Activated T-cell treated with anti-CD3 and anti-CD28 coated beads, Interleukin-2, amount 50 U/mL, for 4 hours (primary cell): Measurements from ENCODE around the gene TDRKH. TPM values are rescaled to one million over a fixed set of nuclear protein-coding genes. Genes with fewer than 3 reads are reported as not detected.
"Not testable (repeated sequence)": the region's sequence is repeated elsewhere in the genome, so short reads cannot be mapped to it uniquely, and the experiment has no call there.

Experiments used
- ATAC-seq, 2 donors: fragments of 200-7000 bp; cut with Tn5 transposase; one replicate each; pipeline ENCODE4 v1.10.0; 2021
- DNase-seq: peaks from one replicate; pipeline ENCODE4 v3.0.0-alpha.2; 2020
- H3K27me3 Mint-ChIP-seq: one replicate; pipeline ENCODE4 v1.8.0; 2021; ENCODE audit warnings: low read depth, mixed read lengths
- H3K36me3 Mint-ChIP-seq: one replicate; pipeline ENCODE4 v1.8.0; 2022; ENCODE audit warnings: mixed read lengths; ENCODE audit not compliant: insufficient read depth
- H3K4me1 Mint-ChIP-seq: one replicate; pipeline ENCODE4 v1.8.0; 2021; ENCODE audit warnings: low read depth, mixed read lengths
- H3K4me3 Mint-ChIP-seq: one replicate; pipeline ENCODE4 v1.8.0; 2021; ENCODE audit warnings: mild to moderate bottlenecking, moderate library complexity, mixed read lengths
- H3K9me3 Mint-ChIP-seq: one replicate; pipeline ENCODE4 v1.8.0; 2021; ENCODE audit warnings: mixed read lengths
- total RNA-seq, 3 donors: library from RNA; stranded (reverse); gene quantifications; one replicate each; pipeline ENCODE4 v1.2.1, GENCODE V29; 2021

The TDRKH gene
- total RNA-seq, 3 donors from 2014 or later: 9.6 to 10.4 (median 10.1) TPM

- H3K4me1 Mint-ChIP-seq: no peaks in the 10 kb centered on the region
- no peaks in the 10 kb centered on the region for H3K36me3 Mint-ChIP-seq
- H3K4me3 Mint-ChIP-seq: no peak overlapping the region
- H3K9me3 Mint-ChIP-seq: peaks cover 11% of the 10 kb centered on the region
- DNase-seq: no peak
- H3K27me3 Mint-ChIP-seq: peaks cover 12% of the 10 kb centered on the region
- no peak for ATAC-seq
Observed at GRCh38 chr1:151737479-151737878, 52.8 kb downstream of the TDRKH start.

GRCh38 chr1:151737026-151737425, 53.3 kb downstream of the TDRKH start:
- ATAC-seq: no peak
- H3K9me3 Mint-ChIP-seq: peaks cover 11% of the 10 kb centered on the region
- DNase-seq: no peak
- H3K4me1 Mint-ChIP-seq: no peaks in the 10 kb centered on the region
- H3K36me3 Mint-ChIP-seq: no peaks in the 10 kb centered on the region
- H3K4me3 Mint-ChIP-seq: no peak overlapping the region
- H3K27me3 Mint-ChIP-seq: peaks cover 15% of the 10 kb centered on the region

DNA sequence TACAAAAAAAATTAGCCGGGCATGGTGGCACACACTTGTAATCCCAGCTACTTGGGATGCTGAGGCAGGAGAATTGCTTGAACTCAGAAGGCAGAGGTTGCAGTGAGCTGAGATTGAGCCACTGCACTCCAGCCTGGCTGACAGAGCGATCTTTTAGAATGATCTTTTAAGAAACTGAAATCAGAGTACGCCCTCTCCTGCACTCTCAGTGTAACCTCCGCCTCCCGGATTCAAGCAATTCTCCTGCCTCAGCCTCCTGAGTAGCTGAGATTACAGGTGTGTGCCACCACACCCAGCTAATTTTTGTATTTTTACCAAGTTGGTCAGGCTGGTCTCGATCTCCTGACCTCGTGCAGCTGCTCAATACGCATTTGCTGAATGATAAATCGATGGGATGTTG, 56.3 kb downstream of the TDRKH start:
- DNase-seq, H3K36me3 Mint-ChIP-seq, H3K4me1 Mint-ChIP-seq, ATAC-seq, H3K4me3 Mint-ChIP-seq: not testable (repeated sequence)
- Mint-ChIP-seq H3K9me3 (peaks cover 11% of the 10 kb centered on the region), H3K27me3 (peaks cover 26% of the 10 kb centered on the region)

- ATAC-seq (no peak), DNase-seq (no peak)
- Mint-ChIP-seq H3K4me3 (no peak overlapping the region), H3K27me3 (peaks cover 32% of the 10 kb centered on the region), H3K36me3 (no peaks in the 10 kb centered on the region), H3K9me3 (peaks cover 10% of the 10 kb centered on the region), H3K4me1 (no peaks in the 10 kb centered on the region)
Observed at GRCh38 chr1:151733126-151733525, 57.2 kb downstream of the TDRKH start.

- Mint-ChIP-seq H3K36me3 (no peaks in the 10 kb centered on the region), H3K27me3 (peaks cover 58% of the 10 kb centered on the region), H3K4me3 (no peak overlapping the region), H3K4me1 (no peaks in the 10 kb centered on the region), H3K9me3 (no peaks in the 10 kb centered on the region)
- no peak for DNase-seq
- no peak for ATAC-seq
Observed at GRCh38 chr1:151729966-151730291, 60.4 kb downstream of the TDRKH start.

GRCh38 chr1:151729157-151729965, 60.9 kb downstream of the TDRKH start:
- no peaks in the 10 kb centered on the region for H3K36me3 Mint-ChIP-seq
- no peaks in the 10 kb centered on the region for H3K4me1 Mint-ChIP-seq
- ATAC-seq (no peak), DNase-seq (no peak)
- H3K27me3 Mint-ChIP-seq: peaks cover 61% of the 10 kb centered on the region
- no peak overlapping the region for H3K4me3 Mint-ChIP-seq
- no peaks in the 10 kb centered on the region for H3K9me3 Mint-ChIP-seq

GRCh38 chr1:151728151-151729054, 61.9 kb downstream of the TDRKH start:
- H3K27me3 Mint-ChIP-seq: peaks cover 69% of the 10 kb centered on the region
- DNase-seq: no peak
- no peak overlapping the region for H3K4me3 Mint-ChIP-seq
- no peaks in the 10 kb centered on the region for H3K36me3 Mint-ChIP-seq
- no peak for ATAC-seq
- no peaks in the 10 kb centered on the region for H3K9me3 Mint-ChIP-seq
- no peaks in the 10 kb centered on the region for H3K4me1 Mint-ChIP-seq

- H3K36me3 Mint-ChIP-seq: no peaks in the 10 kb centered on the region
- DNase-seq (no peak), ATAC-seq (no peak)
- H3K27me3 Mint-ChIP-seq: peaks cover 58% of the 10 kb centered on the region
- H3K4me1 Mint-ChIP-seq: peaks cover 20% of the 10 kb centered on the region
- no peak overlapping the region for H3K4me3 Mint-ChIP-seq
- H3K9me3 Mint-ChIP-seq: no peaks in the 10 kb centered on the region
Observed at GRCh38 chr1:151723726-151724370, 66.5 kb downstream of the TDRKH start.

Other genes starting within 250 kb of the TDRKH start
- gene SNX27, start 178.4 kb downstream of the TDRKH start, total RNA-seq: 10 to 100 TPM; 25.8 to 29.3 (median 26.1) TPM
- not detected for gene CELF3, start 73.7 kb downstream of the TDRKH start, total RNA-seq
- gene RIIAD1, start 69.0 kb downstream of the TDRKH start, total RNA-seq: not detected
- gene MRPL9, start 27.0 kb downstream of the TDRKH start, total RNA-seq: 100 to 1,000 TPM; 156 to 167 (median 163) TPM
- under 1 TPM; 0.08 to 0.16 (median 0.16) TPM for gene LINGO4, start 14.9 kb upstream of the TDRKH start, total RNA-seq
- 1 to 10 TPM; 1.1 to 5.1 (median 3.7) TPM for gene RORC, start 41.3 kb upstream of the TDRKH start, total RNA-seq
- under 1 TPM; 0.33 to 0.90 (median 0.87) TPM for gene C2CD4D, start 49.3 kb upstream of the TDRKH start, total RNA-seq
- gene THEM5, start 63.2 kb upstream of the TDRKH start, total RNA-seq: not detected
- 10 to 100 TPM; 23.2 to 29.1 (median 24.6) TPM for gene THEM4, start 119.0 kb upstream of the TDRKH start, total RNA-seq
- 100 to 1,000 TPM in 2 of 3 donors, 10 to 100 TPM in 1; 92.6 to 113 (median 106) TPM for gene S100A10, start 203.4 kb upstream of the TDRKH start, total RNA-seq
- 100 to 1,000 TPM in 2 of 3 donors, 10 to 100 TPM in 1; 89.0 to 139 (median 121) TPM for gene S100A11, start 246.5 kb upstream of the TDRKH start, total RNA-seq